GM18519 (cell line): ENCODE measurements around the gene ELP5.

Experiments
- ATAC-seq: cut with Tn5 transposase; IDR thresholded peaks from one replicate; pipeline ENCODE4 v1.9.1; 2021; ENCODE audit warnings: mild to moderate bottlenecking, moderate library complexity; ENCODE audit not compliant: unreplicated experiment, low FRiP score

ELP5 gene, protein sequence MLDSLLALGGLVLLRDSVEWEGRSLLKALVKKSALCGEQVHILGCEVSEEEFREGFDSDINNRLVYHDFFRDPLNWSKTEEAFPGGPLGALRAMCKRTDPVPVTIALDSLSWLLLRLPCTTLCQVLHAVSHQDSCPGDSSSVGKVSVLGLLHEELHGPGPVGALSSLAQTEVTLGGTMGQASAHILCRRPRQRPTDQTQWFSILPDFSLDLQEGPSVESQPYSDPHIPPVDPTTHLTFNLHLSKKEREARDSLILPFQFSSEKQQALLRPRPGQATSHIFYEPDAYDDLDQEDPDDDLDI

DNA sequence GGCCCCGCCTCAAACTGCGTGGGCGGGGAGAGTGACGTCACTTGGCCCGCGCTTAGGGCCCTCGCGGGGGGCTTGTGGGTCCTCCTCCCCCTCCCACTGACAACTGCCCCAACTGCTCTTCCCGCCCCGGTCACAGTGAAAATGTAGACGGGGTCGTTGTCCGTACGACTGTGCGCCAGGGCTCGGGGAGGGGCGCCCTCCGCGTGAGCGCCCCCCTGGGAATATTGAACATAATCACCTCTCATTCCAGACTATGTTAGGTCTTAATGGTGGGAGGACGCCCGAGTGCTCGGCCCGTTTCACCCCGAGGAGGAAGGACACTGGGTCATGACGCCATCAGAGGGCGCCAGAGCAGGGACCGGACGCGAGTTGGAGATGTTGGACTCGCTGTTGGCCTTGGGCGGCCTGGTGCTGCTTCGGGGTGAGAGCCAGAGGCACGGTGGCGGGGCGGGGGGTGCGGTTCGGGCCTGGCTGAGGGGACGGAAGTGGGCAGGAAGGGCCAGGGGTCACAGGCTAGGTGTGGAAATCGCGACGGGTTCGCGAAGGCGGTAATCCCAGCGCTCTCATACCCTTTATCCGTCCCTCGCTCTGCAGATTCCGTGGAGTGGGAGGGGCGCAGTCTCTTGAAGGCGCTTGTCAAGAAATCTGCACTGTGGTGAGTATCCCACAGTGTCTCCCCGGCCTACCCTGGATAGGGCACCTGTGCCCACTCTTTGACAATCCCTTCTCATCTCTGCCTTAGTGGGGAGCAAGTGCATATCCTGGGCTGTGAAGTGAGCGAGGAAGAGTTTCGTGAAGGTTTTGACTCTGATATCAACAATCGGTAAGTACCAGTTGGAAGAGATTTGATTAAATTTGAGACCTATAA is at the start of gene ELP5:
Gene ELP5 (plus strand): TSS at position 40 of the 868 bp plus-strand sequence. CDS start 336 bp downstream, at position 376.
- ATAC-seq = peak; percentile 23

DNA sequence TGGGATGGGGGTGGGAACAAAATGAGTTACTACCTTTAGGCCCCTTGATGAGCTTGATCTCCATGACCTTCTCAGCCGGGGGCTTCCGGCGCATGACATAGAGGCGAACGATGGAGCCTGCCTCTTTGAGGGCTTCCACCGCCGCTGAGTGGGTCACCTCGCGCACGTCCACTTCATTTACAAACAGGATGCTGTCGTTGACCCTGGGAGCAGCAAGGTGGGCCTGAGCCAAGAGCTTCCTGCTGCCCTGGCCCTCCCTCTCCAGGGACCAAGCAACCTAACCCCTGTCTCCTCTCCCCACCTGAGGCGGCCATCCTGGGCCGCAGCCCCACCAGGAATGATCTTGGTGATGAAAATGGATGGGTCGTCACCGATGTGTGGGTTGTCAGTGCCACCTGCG is 48.6 kb upstream of the ELP5 start:
- no peak for ATAC-seq

DNA sequence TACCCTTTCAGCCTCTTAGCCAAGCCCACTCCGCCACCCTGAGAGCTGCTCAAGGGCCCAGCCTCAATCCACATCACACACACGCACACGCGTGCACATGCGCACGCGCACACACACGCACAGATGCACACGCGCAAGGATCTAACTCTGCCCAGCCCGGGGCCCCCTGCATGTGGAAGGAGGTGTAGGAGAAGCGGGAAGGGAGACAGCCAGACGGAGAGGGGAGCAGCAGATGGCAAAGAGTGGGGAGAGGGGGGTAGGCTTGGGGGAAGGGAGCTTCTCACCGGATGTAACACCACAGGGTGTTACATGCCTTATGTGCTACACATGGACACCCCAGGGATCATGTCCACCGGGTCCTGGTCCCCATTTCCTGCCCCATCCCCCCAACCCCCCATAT is 47.7 kb upstream of the ELP5 start:
- ATAC-seq = no peak

DNA sequence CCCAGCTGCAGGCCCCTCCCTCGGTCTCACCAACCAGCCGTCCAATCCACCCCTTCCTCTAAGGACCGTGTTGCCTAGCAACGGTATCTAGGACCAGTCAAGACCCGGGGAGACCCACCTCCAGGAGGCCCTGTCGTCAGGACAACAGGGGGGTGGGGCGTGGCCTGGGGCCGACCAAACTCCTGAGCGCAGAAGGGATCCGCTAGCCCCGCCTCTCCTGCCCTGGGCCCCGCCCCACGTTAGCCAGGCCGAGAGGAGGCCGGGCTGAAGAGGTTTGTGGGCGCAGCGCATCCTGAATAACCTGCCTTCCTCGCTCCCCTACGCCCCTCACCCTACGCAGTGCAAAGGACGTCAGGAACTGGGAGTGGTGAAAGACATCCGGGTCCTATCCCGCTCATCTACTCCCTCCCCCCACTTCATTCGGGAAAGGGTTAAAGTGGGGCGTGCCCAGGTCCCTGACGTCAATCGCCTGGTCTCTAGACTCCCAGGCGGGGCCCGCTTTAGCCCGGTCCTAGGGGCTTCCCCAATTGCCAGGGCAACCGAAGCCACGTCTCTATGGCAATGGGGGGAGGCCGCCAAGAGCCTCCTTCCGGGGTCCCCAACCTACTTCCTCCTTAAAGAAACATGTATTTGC is 47.1 kb upstream of the ELP5 start:
- ATAC-seq = peak; percentile 63

DNA sequence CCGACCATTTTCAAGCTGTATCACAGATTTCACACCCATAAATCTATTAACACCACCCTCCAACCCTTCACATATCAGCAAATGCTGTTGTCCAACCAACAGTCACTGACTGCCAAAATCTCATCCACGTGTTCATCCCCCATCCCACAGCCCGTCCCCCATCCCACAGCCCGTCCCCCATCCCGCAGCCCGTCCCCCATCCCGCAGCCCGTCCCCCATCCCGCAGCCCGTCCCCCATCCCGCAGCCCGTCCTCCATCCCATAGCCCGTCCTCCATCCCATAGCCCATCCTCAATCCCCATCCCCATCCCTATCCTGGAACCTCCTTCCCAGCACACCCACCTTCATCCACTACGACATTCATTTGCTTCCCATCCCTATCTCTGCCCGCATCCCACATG is 46.5 kb upstream of the ELP5 start:
- no peak for ATAC-seq

DNA sequence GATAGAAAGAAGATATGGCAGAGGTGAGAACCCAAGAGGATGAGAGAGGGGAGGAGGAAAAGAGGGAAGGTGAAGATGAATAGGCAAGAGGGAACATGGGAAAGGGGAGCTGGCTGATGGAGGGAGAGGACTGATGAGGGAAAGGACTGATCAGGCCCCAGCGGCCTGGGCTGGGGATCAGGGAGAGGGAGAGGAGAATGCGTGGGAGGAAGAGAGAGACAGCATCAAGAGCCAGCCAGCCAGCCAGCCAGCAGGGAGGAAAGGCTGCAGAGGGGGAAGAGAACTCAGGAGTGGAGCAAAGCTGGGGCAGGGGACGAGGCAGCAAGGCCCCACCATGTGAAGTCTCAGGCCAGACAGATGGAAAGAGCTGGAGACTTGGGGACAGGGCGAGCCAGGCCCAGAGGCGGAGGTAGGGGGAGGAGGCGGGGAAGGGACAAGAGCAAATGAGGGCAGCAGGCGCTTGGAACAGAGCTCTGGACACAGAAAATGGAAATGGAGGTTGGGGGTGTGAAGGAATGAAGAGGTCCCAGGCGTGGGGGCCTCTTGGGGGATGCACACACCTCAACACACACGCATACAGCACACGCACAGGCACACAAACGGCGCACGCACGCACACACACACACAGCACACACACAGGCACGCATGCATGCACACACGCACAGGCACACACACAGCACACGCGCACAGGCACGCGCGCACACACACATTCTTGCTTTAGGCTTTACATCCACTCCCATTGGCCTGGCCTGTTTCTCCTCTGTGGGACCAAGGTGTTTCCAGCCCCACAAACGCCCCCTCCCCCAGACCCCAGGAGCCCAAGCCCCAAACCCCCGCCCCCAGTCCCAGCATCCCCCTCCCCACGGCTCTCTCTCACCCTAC is 44.7 kb upstream of the ELP5 start:
- ATAC-seq = no peak

DNA sequence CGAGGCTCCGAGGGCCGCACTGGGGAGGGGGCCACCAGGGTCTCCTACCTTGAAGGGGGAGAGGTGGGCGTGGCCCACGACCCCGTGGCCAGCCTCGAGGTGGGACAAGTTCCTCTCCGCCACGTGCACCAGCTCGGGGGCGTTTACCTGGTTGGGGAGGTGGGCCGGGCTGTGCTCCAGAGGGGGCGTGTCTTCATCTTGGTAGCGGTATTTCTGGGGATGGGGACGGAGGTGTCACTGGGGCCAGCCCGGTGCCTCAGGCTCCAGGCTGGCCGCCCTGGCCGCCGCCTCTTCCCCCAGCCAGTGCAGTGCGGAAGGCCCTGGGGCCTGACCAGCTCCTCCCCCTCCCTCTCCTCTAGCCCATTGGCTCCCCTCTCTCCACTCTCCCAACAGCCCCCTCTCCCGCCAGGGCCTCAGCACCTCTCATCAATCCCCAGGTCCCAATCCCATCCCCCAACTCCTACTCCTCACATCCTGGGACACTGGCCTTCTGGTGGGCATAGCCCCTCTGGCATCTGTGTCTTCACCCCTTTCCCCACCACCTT is 43.9 kb upstream of the ELP5 start:
- ATAC-seq = no peak

DNA sequence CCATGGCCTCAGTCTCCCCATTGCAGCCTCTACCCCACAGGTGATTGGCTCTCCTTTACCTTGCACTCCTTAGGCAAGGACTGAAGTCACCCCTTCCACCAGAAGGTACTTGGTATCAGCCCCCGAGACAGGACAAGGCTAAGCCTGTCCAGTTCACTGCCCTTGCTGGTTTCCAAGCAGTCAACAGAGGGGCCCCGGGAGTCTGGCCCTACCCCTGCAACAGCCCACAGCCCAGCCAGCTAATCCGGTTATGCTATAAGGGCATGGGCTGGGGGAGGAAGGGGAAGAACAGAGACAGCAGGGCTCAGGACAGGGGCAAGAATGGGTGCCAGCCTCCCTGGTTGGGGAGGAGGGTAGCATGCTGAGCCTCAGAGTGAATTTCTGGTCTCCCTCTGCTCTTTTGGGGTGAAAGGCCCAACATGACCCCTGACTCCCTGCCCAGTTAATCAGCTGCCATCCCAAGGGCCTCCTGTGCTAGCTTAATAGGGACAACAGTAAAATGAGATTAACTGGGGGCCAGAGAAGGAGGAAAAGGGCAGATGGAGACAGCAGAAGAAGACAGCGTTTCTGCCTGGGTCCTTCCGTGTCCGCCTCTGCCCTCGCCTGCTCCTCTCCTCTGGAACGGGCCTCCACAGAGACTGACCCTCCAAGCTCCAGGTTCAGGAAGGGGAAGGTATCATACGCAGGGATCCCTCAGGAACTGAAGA is 43.1 kb upstream of the ELP5 start:
- no peak for ATAC-seq

DNA sequence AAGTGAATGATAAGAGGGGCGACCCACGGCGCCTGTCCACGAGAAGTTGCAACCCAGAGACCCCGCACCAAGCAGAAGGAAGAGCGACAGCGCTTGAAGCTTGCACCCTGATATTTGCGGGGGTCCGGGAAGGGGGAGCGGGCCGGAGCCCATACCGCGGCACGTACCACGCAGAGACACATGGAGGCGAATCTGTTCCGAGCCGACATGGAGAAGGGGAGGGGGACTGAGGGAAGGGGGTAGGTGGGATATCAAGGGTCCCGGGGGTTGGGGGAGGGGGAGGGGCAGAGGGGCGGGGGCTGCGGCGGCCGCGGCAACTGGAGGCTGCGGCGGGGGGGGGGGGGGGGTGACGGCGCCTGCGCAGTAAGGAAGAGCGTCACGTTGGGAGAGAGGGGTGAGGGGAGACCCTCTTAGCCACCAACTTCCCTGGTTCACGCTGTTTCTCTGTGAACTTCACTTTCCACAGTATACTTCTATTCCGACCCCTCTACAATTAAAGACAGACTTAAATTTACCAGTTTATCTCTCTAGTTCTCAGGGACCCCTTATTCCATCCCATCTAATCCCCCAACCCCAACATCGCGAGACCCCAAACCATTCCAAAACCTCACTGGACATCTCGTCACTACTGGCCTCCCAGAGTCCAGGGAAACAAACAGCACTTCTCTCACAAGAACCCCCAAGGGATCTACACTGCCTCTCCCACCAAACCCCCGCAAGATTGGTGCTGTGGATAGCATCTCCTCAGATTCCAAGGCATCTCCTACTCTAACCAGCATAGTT is 40.3 kb upstream of the ELP5 start:
- no peak for ATAC-seq

DNA sequence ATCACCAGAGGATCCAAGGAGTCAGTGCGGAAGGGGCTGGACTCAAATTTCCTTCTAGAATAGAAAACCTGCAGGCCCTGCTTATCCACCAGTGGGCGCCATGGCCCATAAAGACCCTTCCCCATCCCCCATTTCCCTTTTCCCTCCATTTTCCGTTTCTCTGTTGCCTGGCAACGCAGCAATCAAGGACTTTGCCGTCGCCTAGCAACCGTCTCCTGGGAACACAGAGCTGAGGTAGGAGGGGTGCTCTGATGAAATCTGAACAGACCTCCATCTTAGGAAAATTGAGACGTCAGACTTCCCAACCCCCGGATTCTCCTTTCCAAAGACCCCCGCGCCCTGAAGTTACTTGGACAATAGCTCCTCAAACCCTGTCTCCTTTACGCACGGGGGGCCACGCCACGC is 38.1 kb upstream of the ELP5 start:
- no peak for ATAC-seq

DNA sequence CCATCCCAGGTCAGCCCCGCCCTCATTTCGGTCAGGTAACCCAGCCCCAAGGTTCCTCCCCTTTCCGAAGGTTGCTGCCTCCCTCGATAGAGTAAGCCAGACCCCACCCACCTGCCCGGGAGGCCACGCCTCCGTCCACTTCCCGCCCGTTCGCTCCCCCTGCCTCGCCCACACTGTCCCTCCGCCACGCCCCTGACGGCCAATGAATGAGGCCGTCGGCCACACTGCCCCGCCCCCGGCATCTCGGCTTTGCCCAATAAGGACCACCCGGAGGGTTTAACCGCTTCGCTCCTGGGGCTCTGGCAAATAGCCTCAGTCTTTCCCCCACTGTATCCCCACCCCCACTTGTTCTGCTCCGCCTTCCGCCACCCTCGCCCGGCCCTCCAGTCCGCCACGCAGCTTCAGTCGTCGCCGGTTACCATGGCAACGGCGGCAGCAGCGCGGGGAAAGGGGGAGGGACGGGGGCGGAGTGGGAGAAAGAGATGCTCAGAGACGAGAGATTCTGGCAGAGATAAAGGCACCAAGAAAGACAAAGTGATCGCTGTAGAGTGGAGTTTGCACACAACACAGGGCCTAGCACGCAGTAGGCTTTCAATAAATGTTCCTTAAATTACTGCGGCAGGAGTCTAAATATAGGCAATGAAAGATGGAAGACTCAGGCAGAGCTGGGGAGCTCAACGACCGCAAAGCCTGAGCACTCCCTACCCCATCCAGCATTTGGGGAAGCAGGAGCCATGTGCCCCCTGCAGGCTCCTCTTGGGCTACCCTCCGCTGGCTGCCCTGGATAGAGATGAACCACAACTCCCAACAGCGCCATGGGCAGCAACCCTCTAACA is 37.5 kb upstream of the ELP5 start:
- peak; percentile 45 for ATAC-seq

DNA sequence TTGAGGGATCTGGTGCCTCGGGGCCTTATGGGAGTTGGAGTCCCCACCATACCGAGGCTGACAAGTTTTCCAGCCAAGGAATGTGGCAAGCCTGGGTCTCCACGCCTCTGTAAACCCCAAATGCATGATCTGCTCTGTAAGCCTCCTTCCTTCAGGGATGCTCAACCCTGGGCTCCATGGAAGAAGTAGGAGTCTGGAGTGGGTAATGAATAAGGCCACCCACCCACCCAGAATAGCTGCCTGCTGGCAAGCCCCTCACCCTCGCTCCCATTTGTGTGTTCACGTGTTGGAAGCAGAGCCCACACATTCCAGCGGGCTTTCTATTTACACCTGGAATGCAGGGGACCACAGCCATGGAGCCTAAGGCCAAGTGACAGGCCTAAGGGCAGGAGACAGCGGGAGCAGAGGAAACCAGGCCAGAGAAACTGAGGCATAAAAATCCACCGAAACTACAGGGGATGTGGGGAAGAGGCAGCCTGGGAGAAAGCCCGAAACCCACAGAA is 36.8 kb upstream of the ELP5 start:
- ATAC-seq = no peak

DNA sequence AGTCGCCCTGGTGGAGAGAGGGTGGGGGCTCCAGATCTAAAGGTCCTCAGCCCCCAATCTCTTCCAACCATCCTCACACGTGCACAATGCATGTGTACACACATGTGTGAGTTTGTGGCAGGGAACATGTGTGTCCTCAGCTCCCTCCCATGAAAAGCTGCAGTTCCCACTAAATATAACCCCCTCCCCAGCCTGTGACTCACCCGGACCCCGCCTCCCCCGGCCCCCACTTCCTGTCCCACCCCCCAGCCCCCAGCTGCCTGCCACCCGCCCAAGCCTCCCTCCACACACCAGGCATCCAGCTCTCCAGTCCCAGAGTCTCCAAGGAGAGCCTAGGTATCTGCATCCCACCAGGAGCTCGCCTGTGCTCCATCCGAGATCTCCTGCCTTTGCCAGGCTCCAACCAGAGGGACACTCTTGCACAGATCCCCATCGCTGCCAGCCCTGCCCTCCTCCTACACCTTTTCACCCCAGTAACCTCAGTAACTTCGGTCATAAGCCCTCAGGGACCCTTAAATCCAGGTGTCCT is 36.3 kb upstream of the ELP5 start:
- no peak for ATAC-seq

DNA sequence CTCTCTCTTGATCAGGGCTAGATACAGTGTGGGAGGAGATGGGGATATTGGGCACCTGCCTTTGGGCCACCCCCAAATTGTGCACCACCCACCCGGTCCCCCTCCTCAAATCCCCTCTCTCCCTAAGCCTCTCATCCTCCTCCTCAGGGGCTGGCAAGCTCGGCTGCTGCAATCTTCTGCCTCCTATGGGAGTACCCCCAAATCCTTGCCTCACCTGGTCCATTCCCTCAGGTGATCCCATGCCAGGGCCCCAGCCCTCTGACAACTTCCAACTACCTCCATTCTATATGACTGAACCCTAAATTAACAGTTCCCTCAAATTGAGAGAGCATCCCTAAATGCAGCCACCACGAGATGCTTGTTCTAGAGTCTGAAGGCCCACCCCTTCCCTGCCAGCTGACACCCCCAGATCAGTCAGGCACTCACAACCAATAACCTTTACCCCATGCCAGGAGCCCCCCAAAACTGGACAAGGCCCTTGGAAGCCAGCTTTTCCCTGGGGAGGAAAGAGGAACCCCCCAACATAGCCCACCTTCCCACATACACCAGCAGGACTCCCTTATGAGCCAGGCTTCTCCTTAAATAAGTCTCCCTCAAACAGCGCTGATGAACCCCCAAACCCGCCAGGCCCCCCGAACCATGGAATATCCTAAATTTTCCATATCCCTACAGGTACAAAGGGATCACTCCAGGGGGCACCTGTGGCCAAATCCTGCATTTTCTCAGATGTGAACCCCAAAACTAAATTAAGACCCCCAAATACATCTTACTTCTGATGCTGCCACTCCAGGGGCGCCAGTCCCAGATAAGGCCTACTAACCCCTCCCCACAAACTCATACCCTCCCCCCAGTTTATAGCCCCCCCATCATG is 35.5 kb upstream of the ELP5 start:
- no peak for ATAC-seq

DNA sequence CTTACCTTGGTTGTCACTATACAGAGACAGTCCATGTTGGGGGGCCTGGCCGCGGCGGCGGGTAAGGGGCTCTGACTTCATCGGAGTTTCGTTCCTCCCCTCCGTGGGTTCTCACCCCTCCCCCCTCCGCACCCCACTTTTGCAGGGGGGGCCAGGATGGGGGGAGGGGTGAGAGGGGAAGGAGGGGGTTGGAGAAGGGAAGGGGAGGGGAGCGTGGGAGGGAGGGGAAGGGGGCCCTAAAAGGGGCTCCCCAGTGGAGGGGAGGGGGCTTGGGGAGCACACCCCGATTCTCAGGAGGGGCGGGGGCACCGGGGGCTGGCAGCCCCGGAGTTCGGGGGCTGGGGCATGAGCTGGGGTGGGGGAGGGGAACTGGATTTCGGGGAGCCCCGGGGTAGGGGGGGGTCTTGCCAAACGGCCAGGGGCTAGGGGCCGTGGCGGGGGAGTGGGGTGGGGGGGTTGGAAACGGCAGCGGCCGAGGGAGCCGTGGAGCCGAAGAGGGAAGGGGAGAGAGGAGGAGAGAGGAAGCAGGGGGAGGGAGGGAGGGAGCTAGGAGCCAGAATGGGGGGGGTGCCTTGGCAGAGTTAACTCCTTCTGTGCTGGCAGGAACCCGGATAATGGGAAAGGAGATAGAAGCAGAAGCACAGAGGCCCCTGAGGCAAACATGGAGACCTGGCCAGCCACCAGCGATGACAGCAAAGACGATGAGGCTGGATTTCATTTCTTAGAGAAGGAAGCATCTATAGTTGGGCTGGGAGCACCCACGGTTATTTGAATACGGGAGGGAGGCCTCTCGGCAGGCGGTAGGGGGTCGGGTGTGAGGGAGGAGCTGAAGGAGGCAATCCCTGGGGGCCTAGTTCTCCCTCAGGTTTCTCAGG is 34.7 kb upstream of the ELP5 start:
- no peak for ATAC-seq

DNA sequence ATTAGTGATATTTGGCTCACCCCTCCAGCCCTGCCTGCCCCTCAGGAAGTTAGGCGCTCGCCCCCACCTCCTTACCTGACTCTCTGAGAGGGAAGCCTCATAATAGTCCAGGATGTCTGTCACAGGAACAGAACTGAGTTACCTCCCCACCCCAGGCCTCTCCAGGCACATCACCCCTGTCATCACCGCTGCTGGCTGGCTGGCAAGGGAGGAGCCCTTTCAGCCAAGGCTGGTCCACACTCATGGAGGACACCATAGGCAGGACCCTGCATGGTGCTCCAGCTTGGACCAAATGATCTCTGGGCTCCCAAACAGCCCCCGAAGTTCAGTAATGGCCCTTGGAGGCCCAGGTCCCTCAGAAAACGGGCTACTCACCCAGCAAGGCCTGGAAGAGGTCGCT is 33.8 kb upstream of the ELP5 start:
- ATAC-seq = no peak
